ENCODE results near the gene SEMA3A.

Gene SEMA3A

DNA sequence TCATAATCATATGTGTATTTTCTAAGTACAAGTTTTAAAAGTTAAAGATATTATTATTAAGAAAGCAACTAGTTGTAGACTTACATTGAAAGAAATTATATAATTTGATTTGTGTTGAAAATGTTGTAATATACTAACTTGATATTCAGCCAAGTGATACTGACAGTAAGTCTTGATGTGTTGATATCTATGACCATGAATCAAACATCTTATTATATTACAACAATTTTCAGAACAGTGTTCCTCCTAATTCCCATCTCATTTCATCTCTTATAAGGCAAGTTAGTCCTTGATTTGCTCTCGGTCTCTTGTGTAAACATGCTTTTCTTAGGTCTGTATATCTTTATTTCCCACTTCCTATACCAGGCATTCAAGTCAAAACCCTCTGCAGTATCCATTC is 276.4 kb downstream of the SEMA3A start:
- Histone ChIP-seq H3K36me3 (ENCODE audit: low read length) (no peaks in the 10 kb centered on the region), H3K4me2 (ENCODE audit: low read depth, low read length, poor library complexity, severe bottlenecking) (no peak overlapping the region), H3K9me2 (replicated peaks; ENCODE audit: insufficient read depth, low read length) (no peaks in the 10 kb centered on the region), H2AFZ (ENCODE audit: low read depth, low read length, severe bottlenecking) (no peak overlapping the region), H3K4me3 (ENCODE audit: insufficient read depth, low read length, poor library complexity, severe bottlenecking) (no peak overlapping the region), H3K27me3 (ENCODE audit: low read length) (no peaks in the 10 kb centered on the region), H3F3A (ENCODE audit: insufficient read depth) (no peaks in the 10 kb centered on the region), H3K27ac (ENCODE audit: low read depth, low read length) (no peak overlapping the region), H3K9me3 (ENCODE audit: insufficient read depth, low read length) (no peaks in the 10 kb centered on the region), H3K79me2 (ENCODE audit: insufficient read depth, low read length) (no peaks in the 10 kb centered on the region), H4K20me1 (ENCODE audit: low read depth, low read length) (no peaks in the 10 kb centered on the region), H3K9ac (ENCODE audit: low read length) (no peak overlapping the region)
- TF ChIP-seq, protein P1, sequence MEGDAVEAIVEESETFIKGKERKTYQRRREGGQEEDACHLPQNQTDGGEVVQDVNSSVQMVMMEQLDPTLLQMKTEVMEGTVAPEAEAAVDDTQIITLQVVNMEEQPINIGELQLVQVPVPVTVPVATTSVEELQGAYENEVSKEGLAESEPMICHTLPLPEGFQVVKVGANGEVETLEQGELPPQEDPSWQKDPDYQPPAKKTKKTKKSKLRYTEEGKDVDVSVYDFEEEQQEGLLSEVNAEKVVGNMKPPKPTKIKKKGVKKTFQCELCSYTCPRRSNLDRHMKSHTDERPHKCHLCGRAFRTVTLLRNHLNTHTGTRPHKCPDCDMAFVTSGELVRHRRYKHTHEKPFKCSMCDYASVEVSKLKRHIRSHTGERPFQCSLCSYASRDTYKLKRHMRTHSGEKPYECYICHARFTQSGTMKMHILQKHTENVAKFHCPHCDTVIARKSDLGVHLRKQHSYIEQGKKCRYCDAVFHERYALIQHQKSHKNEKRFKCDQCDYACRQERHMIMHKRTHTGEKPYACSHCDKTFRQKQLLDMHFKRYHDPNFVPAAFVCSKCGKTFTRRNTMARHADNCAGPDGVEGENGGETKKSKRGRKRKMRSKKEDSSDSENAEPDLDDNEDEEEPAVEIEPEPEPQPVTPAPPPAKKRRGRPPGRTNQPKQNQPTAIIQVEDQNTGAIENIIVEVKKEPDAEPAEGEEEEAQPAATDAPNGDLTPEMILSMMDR (IDR thresholded peaks at IDR 0.05; ENCODE audit: insufficient read depth, low read length, poor library complexity, severe bottlenecking): no peak
- no peak for TF ChIP-seq EZH2phosphoT487 (conservative IDR thresholded peaks at IDR 0.05; ENCODE audit: low read length)

- H3K9ac ChIP-seq (ENCODE audit: low read length): no peak overlapping the region
- H2AFZ ChIP-seq (ENCODE audit: low read depth, low read length, severe bottlenecking): no peak overlapping the region
- H3K79me2 ChIP-seq (ENCODE audit: insufficient read depth, low read length): no peaks in the 10 kb centered on the region
- no peaks in the 10 kb centered on the region for H3K9me3 ChIP-seq (ENCODE audit: insufficient read depth, low read length)
- H3K27me3 ChIP-seq (ENCODE audit: low read length): no peaks in the 10 kb centered on the region
- no peak overlapping the region for H3K4me2 ChIP-seq (ENCODE audit: low read depth, low read length, poor library complexity, severe bottlenecking)
- no peaks in the 10 kb centered on the region for H3F3A ChIP-seq (ENCODE audit: insufficient read depth)
- no peaks in the 10 kb centered on the region for H3K36me3 ChIP-seq (ENCODE audit: low read length)
- no peak for TF ChIP-seq EZH2phosphoT487 (conservative IDR thresholded peaks at IDR 0.05; ENCODE audit: low read length)
- TF ChIP-seq, protein P1 (IDR thresholded peaks at IDR 0.05; ENCODE audit: insufficient read depth, low read length, poor library complexity, severe bottlenecking): no peak
- H3K9me2 ChIP-seq (replicated peaks; ENCODE audit: insufficient read depth, low read length): no peaks in the 10 kb centered on the region
- H4K20me1 ChIP-seq (ENCODE audit: low read depth, low read length): no peaks in the 10 kb centered on the region
- H3K4me3 ChIP-seq (ENCODE audit: insufficient read depth, low read length, poor library complexity, severe bottlenecking): no peak overlapping the region
- no peak overlapping the region for H3K27ac ChIP-seq (ENCODE audit: low read depth, low read length)
Measured at GRCh38 chr7:83913174-83913573, 281.4 kb downstream of the SEMA3A start.

GRCh38 chr7:83908526-83908925 is 286.1 kb downstream of the SEMA3A start:
- TF ChIP-seq EZH2phosphoT487 (conservative IDR thresholded peaks at IDR 0.05; ENCODE audit: low read length): no peak
- TF ChIP-seq, protein P1 (IDR thresholded peaks at IDR 0.05; ENCODE audit: insufficient read depth, low read length, poor library complexity, severe bottlenecking): no peak
- Histone ChIP-seq H3K9me3 (ENCODE audit: insufficient read depth, low read length) (no peaks in the 10 kb centered on the region), H3K27ac (ENCODE audit: low read depth, low read length) (no peak overlapping the region), H3K36me3 (ENCODE audit: low read length) (no peaks in the 10 kb centered on the region), H3K4me3 (ENCODE audit: insufficient read depth, low read length, poor library complexity, severe bottlenecking) (no peak overlapping the region), H3F3A (ENCODE audit: insufficient read depth) (no peaks in the 10 kb centered on the region), H3K27me3 (ENCODE audit: low read length) (0 out of 2 replicates have a peak, but pooled peaks cover 5% of the 10 kb centered on the region), H3K9ac (ENCODE audit: low read length) (no peak overlapping the region), H3K79me2 (ENCODE audit: insufficient read depth, low read length) (no peaks in the 10 kb centered on the region), H4K20me1 (ENCODE audit: low read depth, low read length) (no peaks in the 10 kb centered on the region), H2AFZ (ENCODE audit: low read depth, low read length, severe bottlenecking) (no peak overlapping the region), H3K9me2 (replicated peaks; ENCODE audit: insufficient read depth, low read length) (no peaks in the 10 kb centered on the region), H3K4me2 (ENCODE audit: low read depth, low read length, poor library complexity, severe bottlenecking) (no peak overlapping the region)

Measured in SU-DHL-6 (cell line).